HCT116 (cell line): ENCODE data around the gene TIRAP. TPM values are rescaled to one million over a fixed set of nuclear protein-coding genes. Genes with fewer than 3 reads are reported as not detected.

Experiments used
- ATAC-seq: fragments of 200-7000 bp; cut with Tn5 transposase; 2 replicates; pipeline ENCODE4 v1.9.1; 2020; ENCODE audit warnings: mild to moderate bottlenecking, moderate library complexity
- BruUV-seq: library from RNA; stranded (reverse); fragments of 400-500 nt; replicated peaks from 2 replicates; lab custom pipeline; 2021; lab: Mats Ljungman, UMichigan
- CTCF ChIA-PET: fragments of 300-600 bp; sonication (Branson Sonifier 250); formaldehyde crosslinking; loops from one replicate; lab custom pipeline; 2021; ENCODE audit warnings: antibody characterized with exemption; lab: Charles Lee
- POLR2A ChIA-PET: fragments of 300-600, 350-600 bp; sonication (Branson Sonifier 250); formaldehyde crosslinking; loops from one replicate; lab custom pipeline; 2021; ENCODE audit warnings: antibody characterized with exemption; lab: Charles Lee
- RAD21 ChIA-PET, 2 experiments: fragments of 300-600 bp; sonication (Branson Sonifier 250); formaldehyde crosslinking; loops; one replicate each; lab custom pipeline; 2023; ENCODE audit warnings: low total read pairs in 2 of 2; ENCODE audit not compliant: uncharacterized antibody in 2 of 2, unreplicated experiment in 2 of 2, low non-redundant PET in 1 of 2; lab: Charles Lee
- DNase-seq: peaks from one replicate; pipeline ENCODE4 v3.0.0-alpha.2; 2010; ENCODE audit warnings: low read depth, low spot score
- H2AFZ ChIP-seq: fragments of 200-600 bp; shearing (Covaris generic), sonication (generic); 2 replicates; pipeline ENCODE4 v1.6.1; 2017; ENCODE audit warnings: low read depth, mixed run types, mixed read lengths, antibody characterized with exemption, low read length; ENCODE audit not compliant: poor library complexity, severe bottlenecking
- H3K27ac ChIP-seq: 2 replicates; pipeline ENCODE4 v1.5.1; 2012; ENCODE audit warnings: low read depth, low read length
- H3K27me3 ChIP-seq: fragments of 200-600 bp; sonication (generic); 2 replicates; pipeline ENCODE4 v1.6.1; 2016; ENCODE audit warnings: mixed run types, low read length, mixed read lengths; ENCODE audit not compliant: insufficient read depth
- H3K36me3 ChIP-seq, 2 experiments: fragments of 200-500 bp in 1 of 2; fragments of 200-600 bp in 1 of 2; sonication (Bioruptor generic) in 1 of 2; sonication (generic) in 1 of 2; 2 replicates each; pipeline versions ENCODE4 v1.5.1 to v1.6.1; 2014 to 2016; ENCODE audit warnings: low read length in 2 of 2, inconsistent platforms in 1 of 2, mixed read lengths in 1 of 2, mixed run types in 1 of 2; ENCODE audit not compliant: insufficient read depth in 2 of 2, control insufficient read depth in 1 of 2
- H3K4me1 ChIP-seq, 2 experiments: fragments of 200-600 bp in 1 of 2; sonication (generic) in 1 of 2; 2 replicates each; pipeline versions ENCODE4 v1.5.1 to v1.6.1; 2012 to 2017; ENCODE audit warnings: low read length in 2 of 2, inconsistent platforms in 1 of 2, mild to moderate bottlenecking in 1 of 2, mixed read lengths in 1 of 2, mixed run types in 1 of 2, moderate library complexity in 1 of 2; ENCODE audit not compliant: insufficient read depth in 2 of 2, control insufficient read depth in 1 of 2
- H3K4me2 ChIP-seq: fragments of 200-600 bp; sonication (generic); 2 replicates; pipeline ENCODE4 v1.6.1; 2017; ENCODE audit warnings: mixed run types, low read length, mixed read lengths
- H3K4me3 ChIP-seq, 2 experiments: fragments of 200-600 bp in 1 of 2; sonication (generic) in 1 of 2; replicated peaks in 1 of 2; 2 replicates each; pipeline ENCODE4 v1.5.1; 2011 to 2016; ENCODE audit warnings: low read length in 2 of 2, control low read depth in 1 of 2, low read depth in 1 of 2, mild to moderate bottlenecking in 1 of 2, mixed read lengths in 1 of 2, mixed run types in 1 of 2
- H3K79me2 ChIP-seq: fragments of 200-600 bp; sonication (generic); 2 replicates; pipeline ENCODE4 v1.6.1; 2017; ENCODE audit warnings: mild to moderate bottlenecking, mixed run types, low read length, moderate library complexity, mixed read lengths; ENCODE audit not compliant: insufficient read depth
- H3K9ac ChIP-seq: fragments of 200-600 bp; sonication (generic); 2 replicates; pipeline ENCODE4 v1.6.1; 2016; ENCODE audit warnings: low read length, mixed read lengths
- H3K9me2 ChIP-seq: fragments of 200-600 bp; sonication (generic), shearing (Covaris generic); 2 replicates; pipeline ENCODE4 v1.6.1; 2017; ENCODE audit warnings: mixed run types, mild to moderate bottlenecking, moderate library complexity; ENCODE audit not compliant: insufficient read depth
- H3K9me3 ChIP-seq, 2 experiments: fragments of 200-500 bp in 1 of 2; fragments of 200-600 bp in 1 of 2; sonication (Bioruptor generic) in 1 of 2; sonication (generic) in 1 of 2; 2 replicates each; pipeline ENCODE4 v1.6.1; 2014 to 2017; ENCODE audit warnings: low read length in 2 of 2, mixed read lengths in 2 of 2, inconsistent platforms in 1 of 2, low read depth in 1 of 2, mild to moderate bottlenecking in 1 of 2, mixed run types in 1 of 2, moderate library complexity in 1 of 2; ENCODE audit not compliant: control insufficient read depth in 1 of 2, insufficient read depth in 1 of 2
- H4K20me1 ChIP-seq: fragments of 200-600 bp; sonication (generic), shearing (Covaris generic); 2 replicates; pipeline ENCODE4 v1.6.1; 2017; ENCODE audit warnings: mixed run types, mild to moderate bottlenecking, moderate library complexity; ENCODE audit not compliant: insufficient read depth
- CEBPB ChIP-seq: IDR thresholded peaks from 2 replicates; pipeline ENCODE4 v1.6.1; 2012; ENCODE audit warnings: low read depth
- CTCF ChIP-seq, 3 experiments: fragments of 200-600 bp in 1 of 3; sonication (generic) in 1 of 3; IDR thresholded peaks in 2 of 3; conservative IDR thresholded peaks in 1 of 3; 2 replicates each; pipeline ENCODE4 v1.5.1; 2012 to 2017; ENCODE audit warnings: low read depth in 2 of 3, low read length in 2 of 3, antibody characterized with exemption in 1 of 3, borderline replicate concordance in 1 of 3, control low read depth in 1 of 3, mild to moderate bottlenecking in 1 of 3, mixed read lengths in 1 of 3, mixed run types in 1 of 3, moderate library complexity in 1 of 3; ENCODE audit not compliant: insufficient read depth in 1 of 3
- EGR1 ChIP-seq: IDR thresholded peaks from 2 replicates; pipeline ENCODE4 v1.6.1; 2012; ENCODE audit warnings: low read depth
- EZH2 ChIP-seq: fragments of 200-600 bp; sonication (generic); IDR thresholded peaks from 2 replicates; pipeline ENCODE4 v1.6.1; 2017; ENCODE audit warnings: antibody characterized with exemption, mixed run types
- FOSL1 ChIP-seq: IDR thresholded peaks from 2 replicates; pipeline ENCODE4 v1.6.1; 2012; ENCODE audit warnings: low read depth
- POLR2A ChIP-seq: IDR thresholded peaks from 2 replicates; pipeline ENCODE4 v1.7.0; 2011; ENCODE audit warnings: borderline replicate concordance; ENCODE audit not compliant: insufficient read depth, insufficient read length; ENCODE audit errors: extremely low read depth
- RAD21 ChIP-seq: IDR thresholded peaks from 2 replicates; pipeline ENCODE4 v1.6.1; 2012; ENCODE audit warnings: low read depth, mild to moderate bottlenecking
- SP1 ChIP-seq: IDR thresholded peaks from 2 replicates; pipeline ENCODE4 v1.6.1; 2012; ENCODE audit warnings: low read depth
- SRF ChIP-seq: IDR thresholded peaks from 2 replicates; pipeline ENCODE4 v1.6.1; 2012; ENCODE audit warnings: low read depth
- TCF7L2 ChIP-seq: IDR thresholded peaks from 2 replicates; pipeline ENCODE4 v1.7.0; 2011; ENCODE audit warnings: borderline replicate concordance, inconsistent platforms; ENCODE audit not compliant: insufficient read depth, insufficient read length; ENCODE audit errors: extremely low read depth
- ZFX ChIP-seq: fragments of 450-650 bp; IDR thresholded peaks from 2 replicates; pipeline ENCODE4 v1.6.1; 2017
- intact Hi-C: fragments of 100-400 bp; cut with micrococcal nuclease; formaldehyde crosslinking; loops from 2 replicates; pipeline ENCODE4 v1.10.0; 2022
- total RNA-seq: library from RNA; stranded (reverse); gene quantifications from one replicate; pipeline ENCODE4 v1.2.1, GENCODE V29; 2021; ENCODE audit not compliant: unreplicated experiment
- TF ChIP-seq, protein P1 (sequence below): IDR thresholded peaks from 2 replicates; pipeline ENCODE4 v1.6.1; 2012

The TIRAP gene
- total RNA-seq, 1 experiment from 2014 or later, result 10.8 TPM

DNA sequence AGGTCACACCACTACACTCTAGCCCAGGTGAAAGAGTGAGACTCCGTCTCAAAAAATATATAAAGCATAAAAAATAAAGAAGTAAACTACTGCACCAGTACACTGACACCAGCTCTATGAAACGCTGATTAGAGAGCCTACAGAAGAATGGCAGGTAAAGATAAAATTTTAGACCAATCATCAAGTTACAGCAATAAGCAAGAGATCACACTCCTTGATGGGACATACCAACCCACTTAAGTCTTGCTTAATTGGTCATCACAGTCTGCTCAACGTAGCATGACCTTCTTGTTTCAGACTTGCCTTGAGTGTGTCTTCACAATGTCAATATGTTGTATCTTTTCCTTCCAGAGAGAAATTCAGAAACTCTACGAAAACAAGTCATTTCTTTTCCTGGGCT lies 26.7 kb upstream of the TIRAP start:
- no peak overlapping the region for H2AFZ ChIP-seq
- intact Hi-C loops, result no loop called here
- ChIA-PET CTCF (no interaction called here), POLR2A (no interaction called here), RAD21 (no interaction called here)
- no peaks in the 10 kb centered on the region for H3K9me3 ChIP-seq
- no peaks in the 10 kb centered on the region for H4K20me1 ChIP-seq
- H3K27me3 ChIP-seq, result no peaks in the 10 kb centered on the region
- no peaks in the 10 kb centered on the region for H3K9me2 ChIP-seq
- no peak overlapping the region for H3K4me2 ChIP-seq
- H3K4me1 ChIP-seq, result no peaks in the 10 kb centered on the region
- DNase-seq, result no peak
- TF ChIP-seq FOSL1 (no peak), CEBPB (no peak), EZH2 (no peak), ZFX (no peak), POLR2A (no peak), RAD21 (no peak), EGR1 (no peak), SRF (no peak), CTCF (IDR thresholded peaks at IDR 0.05 in 2 of 3, conservative IDR thresholded peaks at IDR 0.05 in 1 of 3; ENCODE audit: borderline replicate concordance in 1 of 3, insufficient read depth in 1 of 3, low read depth in 2 of 3, low read length in 2 of 3) (no peak), SP1 (no peak), TCF7L2 (no peak)
- TF ChIP-seq, protein P1, sequence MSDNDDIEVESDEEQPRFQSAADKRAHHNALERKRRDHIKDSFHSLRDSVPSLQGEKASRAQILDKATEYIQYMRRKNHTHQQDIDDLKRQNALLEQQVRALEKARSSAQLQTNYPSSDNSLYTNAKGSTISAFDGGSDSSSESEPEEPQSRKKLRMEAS, result no peak
- H3K4me3 ChIP-seq, result no peak overlapping the region
- H3K79me2 ChIP-seq, result no peaks in the 10 kb centered on the region
- H3K9ac ChIP-seq, result no peak overlapping the region
- no peak for ATAC-seq
- peaks cover 4 to 5% of the 10 kb centered on the region in 2 experiments; a peak in 3 of 4 replicates for H3K36me3 ChIP-seq
- H3K27ac ChIP-seq, result no peak overlapping the region
- no TSS peak for BruUV-seq
